ENCODE data around the gene TCERG1L.
"Not testable (repeated sequence)": the region's sequence is repeated elsewhere in the genome, so short reads cannot be mapped to it uniquely, and the experiment has no call there.

The TCERG1L gene

GRCh38 chr10:131082201-131082850 lies 229.2 kb downstream of the TCERG1L start:
- Histone ChIP-seq H2AFZ (ENCODE audit: low read depth, low read length) (no peak overlapping the region), H3K27me3 (ENCODE audit: insufficient read depth, low read length) (no peaks in the 10 kb centered on the region), H3K4me1 (ENCODE audit: insufficient read depth, low read length) (no peaks in the 10 kb centered on the region), H3K36me3 (ENCODE audit: insufficient read depth, low read length) (no peaks in the 10 kb centered on the region), H3K4me3 (ENCODE audit: low read length) (no peak overlapping the region), H3K9me3 (ENCODE audit: low read length) (no peaks in the 10 kb centered on the region)

GRCh38 chr10:131081786-131082185 lies 229.7 kb downstream of the TCERG1L start:
- Histone ChIP-seq H3K4me1 (ENCODE audit: insufficient read depth, low read length) (no peaks in the 10 kb centered on the region), H3K27me3 (ENCODE audit: insufficient read depth, low read length) (no peaks in the 10 kb centered on the region), H3K36me3 (ENCODE audit: insufficient read depth, low read length) (no peaks in the 10 kb centered on the region), H3K4me3 (ENCODE audit: low read length) (no peak overlapping the region), H2AFZ (ENCODE audit: low read depth, low read length) (no peak overlapping the region), H3K9me3 (ENCODE audit: low read length) (no peaks in the 10 kb centered on the region)

- Histone ChIP-seq H3K36me3 (ENCODE audit: insufficient read depth, low read length) (no peaks in the 10 kb centered on the region), H3K9me3 (ENCODE audit: low read length) (no peaks in the 10 kb centered on the region), H3K4me1 (ENCODE audit: insufficient read depth, low read length) (no peaks in the 10 kb centered on the region), H3K27me3 (ENCODE audit: insufficient read depth, low read length) (no peaks in the 10 kb centered on the region), H2AFZ (ENCODE audit: low read depth, low read length) (no peak overlapping the region), H3K4me3 (ENCODE audit: low read length) (no peak overlapping the region)
Measured at GRCh38 chr10:131081376-131081775, 230.1 kb downstream of the TCERG1L start.

- no peak overlapping the region for H3K4me3 ChIP-seq (ENCODE audit: low read length)
- no peaks in the 10 kb centered on the region for H3K9me3 ChIP-seq (ENCODE audit: low read length)
Measured at GRCh38 chr10:131080571-131080970, 230.9 kb downstream of the TCERG1L start.

GRCh38 chr10:131079314-131079713 lies 232.2 kb downstream of the TCERG1L start:
- Histone ChIP-seq H3K36me3 (ENCODE audit: insufficient read depth, low read length) (no peaks in the 10 kb centered on the region), H3K9me3 (ENCODE audit: low read length) (no peaks in the 10 kb centered on the region), H3K27me3 (ENCODE audit: insufficient read depth, low read length) (no peaks in the 10 kb centered on the region), H3K4me1 (ENCODE audit: insufficient read depth, low read length) (no peaks in the 10 kb centered on the region), H2AFZ (ENCODE audit: low read depth, low read length) (no peak overlapping the region), H3K4me3 (ENCODE audit: low read length) (no peak overlapping the region)

More at GRCh38 chr10:131080571-131080970, 230.9 kb downstream of the TCERG1L start:
- no peak overlapping the region for H2AFZ ChIP-seq (ENCODE audit: low read depth, low read length)
- no peaks in the 10 kb centered on the region for H3K27me3 ChIP-seq (ENCODE audit: insufficient read depth, low read length)
- H3K4me1 ChIP-seq (ENCODE audit: insufficient read depth, low read length) = no peaks in the 10 kb centered on the region
- H3K36me3 ChIP-seq (ENCODE audit: insufficient read depth, low read length) = no peaks in the 10 kb centered on the region

- H3K9me3 ChIP-seq (ENCODE audit: low read length); H3K4me3 ChIP-seq (ENCODE audit: low read length); H3K36me3 ChIP-seq (ENCODE audit: insufficient read depth, low read length); H2AFZ ChIP-seq (ENCODE audit: low read depth, low read length); H3K4me1 ChIP-seq (ENCODE audit: insufficient read depth, low read length); H3K27me3 ChIP-seq (ENCODE audit: insufficient read depth, low read length): not testable (repeated sequence)
Measured at GRCh38 chr10:131078882-131079280, 232.6 kb downstream of the TCERG1L start.

GRCh38 chr10:131078131-131078881 lies 233.2 kb downstream of the TCERG1L start:
- no peak overlapping the region for H2AFZ ChIP-seq (ENCODE audit: low read depth, low read length)
- H3K4me1 ChIP-seq (ENCODE audit: insufficient read depth, low read length) = no peaks in the 10 kb centered on the region
- no peaks in the 10 kb centered on the region for H3K36me3 ChIP-seq (ENCODE audit: insufficient read depth, low read length)
- no peak overlapping the region for H3K4me3 ChIP-seq (ENCODE audit: low read length)
- no peaks in the 10 kb centered on the region for H3K9me3 ChIP-seq (ENCODE audit: low read length)
- H3K27me3 ChIP-seq (ENCODE audit: insufficient read depth, low read length) = no peaks in the 10 kb centered on the region

- Histone ChIP-seq H3K27me3 (ENCODE audit: insufficient read depth, low read length) (no peaks in the 10 kb centered on the region), H2AFZ (ENCODE audit: low read depth, low read length) (no peak overlapping the region), H3K4me3 (ENCODE audit: low read length) (no peak overlapping the region), H3K36me3 (ENCODE audit: insufficient read depth, low read length) (no peaks in the 10 kb centered on the region), H3K4me1 (ENCODE audit: insufficient read depth, low read length) (no peaks in the 10 kb centered on the region), H3K9me3 (ENCODE audit: low read length) (no peaks in the 10 kb centered on the region)
Measured at GRCh38 chr10:131077724-131078123, 233.8 kb downstream of the TCERG1L start.

GRCh38 chr10:131077031-131077430 lies 234.5 kb downstream of the TCERG1L start:
- no peaks in the 10 kb centered on the region for H3K36me3 ChIP-seq (ENCODE audit: insufficient read depth, low read length)

GRCh38 chr10:131076356-131076755 lies 235.2 kb downstream of the TCERG1L start:
- Histone ChIP-seq H2AFZ (ENCODE audit: low read depth, low read length) (no peak overlapping the region), H3K36me3 (ENCODE audit: insufficient read depth, low read length) (no peaks in the 10 kb centered on the region), H3K27me3 (ENCODE audit: insufficient read depth, low read length) (no peaks in the 10 kb centered on the region), H3K4me1 (ENCODE audit: insufficient read depth, low read length) (no peaks in the 10 kb centered on the region), H3K9me3 (ENCODE audit: low read length) (no peaks in the 10 kb centered on the region), H3K4me3 (ENCODE audit: low read length) (no peak overlapping the region)

More at GRCh38 chr10:131077031-131077430, 234.5 kb downstream of the TCERG1L start:
- H3K4me3 ChIP-seq (ENCODE audit: low read length) = no peak overlapping the region
- no peaks in the 10 kb centered on the region for H3K27me3 ChIP-seq (ENCODE audit: insufficient read depth, low read length)
- H3K9me3 ChIP-seq (ENCODE audit: low read length) = no peaks in the 10 kb centered on the region
- no peaks in the 10 kb centered on the region for H3K4me1 ChIP-seq (ENCODE audit: insufficient read depth, low read length)
- H2AFZ ChIP-seq (ENCODE audit: low read depth, low read length) = no peak overlapping the region

- no peaks in the 10 kb centered on the region for H3K4me1 ChIP-seq (ENCODE audit: insufficient read depth, low read length)
- no peak overlapping the region for H2AFZ ChIP-seq (ENCODE audit: low read depth, low read length)
- H3K4me3 ChIP-seq (ENCODE audit: low read length) = no peak overlapping the region
- no peaks in the 10 kb centered on the region for H3K9me3 ChIP-seq (ENCODE audit: low read length)
- no peaks in the 10 kb centered on the region for H3K27me3 ChIP-seq (ENCODE audit: insufficient read depth, low read length)
- no peaks in the 10 kb centered on the region for H3K36me3 ChIP-seq (ENCODE audit: insufficient read depth, low read length)
Measured at GRCh38 chr10:131075218-131075770, 236.2 kb downstream of the TCERG1L start.

GRCh38 chr10:131074682-131075081 lies 236.8 kb downstream of the TCERG1L start:
- Histone ChIP-seq H3K4me1 (ENCODE audit: insufficient read depth, low read length) (no peaks in the 10 kb centered on the region), H3K27me3 (ENCODE audit: insufficient read depth, low read length) (no peaks in the 10 kb centered on the region), H2AFZ (ENCODE audit: low read depth, low read length) (no peak overlapping the region), H3K9me3 (ENCODE audit: low read length) (no peaks in the 10 kb centered on the region), H3K4me3 (ENCODE audit: low read length) (no peak overlapping the region), H3K36me3 (ENCODE audit: insufficient read depth, low read length) (no peaks in the 10 kb centered on the region)

GRCh38 chr10:131073469-131074035 lies 238.0 kb downstream of the TCERG1L start:
- no peaks in the 10 kb centered on the region for H3K9me3 ChIP-seq (ENCODE audit: low read length)
- no peak overlapping the region for H3K4me3 ChIP-seq (ENCODE audit: low read length)
- H3K36me3 ChIP-seq (ENCODE audit: insufficient read depth, low read length) = no peaks in the 10 kb centered on the region
- no peaks in the 10 kb centered on the region for H3K27me3 ChIP-seq (ENCODE audit: insufficient read depth, low read length)
- no peaks in the 10 kb centered on the region for H3K4me1 ChIP-seq (ENCODE audit: insufficient read depth, low read length)
- no peak overlapping the region for H2AFZ ChIP-seq (ENCODE audit: low read depth, low read length)

Data from neuron (in vitro differentiated cells).